OCI-LY7 (cell line): ENCODE measurements around the gene ZNF480.

ENCODE experiments used
- CTCF ChIP-seq: fragments of 200-600 bp; sonication (generic); conservative IDR thresholded peaks from 2 replicates; pipeline ENCODE4 v1.5.1; 2014; ENCODE audit warnings: mild to moderate bottlenecking, antibody characterized with exemption, low read length, moderate library complexity, mixed read lengths
- EZH2phosphoT487 ChIP-seq: fragments of 200-600 bp; sonication (generic); IDR thresholded peaks from 2 replicates; pipeline ENCODE4 v1.6.1; 2018; ENCODE audit warnings: low read depth, borderline replicate concordance, mild to moderate bottlenecking, mixed run types, antibody characterized with exemption, low read length, moderate library complexity, mixed read lengths

- TF ChIP-seq CTCF (no peak), EZH2phosphoT487 (no peak)
Observed at GRCh38 chr19:52336791-52337381, 39.9 kb downstream of the ZNF480 start.
